Measurements from ENCODE around the gene SRM.
"Not testable (repeated sequence)": the region's sequence is repeated elsewhere in the genome, so short reads cannot be mapped to it uniquely, and the experiment has no call there.

The SRM gene

GRCh38 chr1:11059968-11060830, at the start of gene SRM:
Gene SRM (minus strand): TSS chr1:11060018. CDS start chr1:11059943, 75 bp downstream.
- DNase-seq, result peak; percentile 98

- no peak for DNase-seq
These were observed 49.4 kb upstream of the SRM start for GRCh38 chr1:11109047-11109760.

- no peak for DNase-seq
These were observed 47.8 kb upstream of the SRM start for GRCh38 chr1:11107599-11107998.

- DNase-seq, result no peak
These were observed 45.8 kb upstream of the SRM start for GRCh38 chr1:11105586-11105985.

- no peak for DNase-seq
These were observed 41.5 kb upstream of the SRM start for GRCh38 chr1:11101347-11101746.

- DNase-seq, result not testable (repeated sequence)
These were observed 41.0 kb upstream of the SRM start for GRCh38 chr1:11100806-11101205.

GRCh38 chr1:11100149-11100493, 40.3 kb upstream of the SRM start:
- DNase-seq, result no peak

- peak; percentile 97 for DNase-seq
These were observed 39.7 kb upstream of the SRM start, which contains the start of gene EXOSC10 for GRCh38 chr1:11099310-11100148. Gene EXOSC10 (minus strand): TSS chr1:11099869. CDS start chr1:11099831, 38 bp downstream.

GRCh38 chr1:11098931-11099309, 39.1 kb upstream of the SRM start:
- no peak for DNase-seq

GRCh38 chr1:11083784-11084183, 24.0 kb upstream of the SRM start:
- DNase-seq, result not testable (repeated sequence)

GRCh38 chr1:11080931-11081330, 21.1 kb upstream of the SRM start:
- no peak for DNase-seq

GRCh38 chr1:11078631-11079030, 18.8 kb upstream of the SRM start:
- no peak for DNase-seq

- DNase-seq, result not testable (repeated sequence)
These were observed 13.6 kb upstream of the SRM start for GRCh38 chr1:11073398-11073797.

GRCh38 chr1:11072216-11072917, 12.5 kb upstream of the SRM start:
- no peak for DNase-seq

- no peak for DNase-seq
These were observed 11.8 kb upstream of the SRM start for GRCh38 chr1:11071463-11072215.

- no peak for DNase-seq
These were observed 11.1 kb upstream of the SRM start for GRCh38 chr1:11070876-11071275.

GRCh38 chr1:11068600-11069473, 9.0 kb upstream of the SRM start:
- no peak for DNase-seq

GRCh38 chr1:11067716-11068599, 8.1 kb upstream of the SRM start:
- peak; percentile 1 for DNase-seq

GRCh38 chr1:11065796-11066195, 6.0 kb upstream of the SRM start:
- DNase-seq, result no peak

- no peak for DNase-seq
These were observed 5.1 kb upstream of the SRM start for GRCh38 chr1:11064942-11065341.
